ENCODE measurements around the gene RFX2.

DNA sequence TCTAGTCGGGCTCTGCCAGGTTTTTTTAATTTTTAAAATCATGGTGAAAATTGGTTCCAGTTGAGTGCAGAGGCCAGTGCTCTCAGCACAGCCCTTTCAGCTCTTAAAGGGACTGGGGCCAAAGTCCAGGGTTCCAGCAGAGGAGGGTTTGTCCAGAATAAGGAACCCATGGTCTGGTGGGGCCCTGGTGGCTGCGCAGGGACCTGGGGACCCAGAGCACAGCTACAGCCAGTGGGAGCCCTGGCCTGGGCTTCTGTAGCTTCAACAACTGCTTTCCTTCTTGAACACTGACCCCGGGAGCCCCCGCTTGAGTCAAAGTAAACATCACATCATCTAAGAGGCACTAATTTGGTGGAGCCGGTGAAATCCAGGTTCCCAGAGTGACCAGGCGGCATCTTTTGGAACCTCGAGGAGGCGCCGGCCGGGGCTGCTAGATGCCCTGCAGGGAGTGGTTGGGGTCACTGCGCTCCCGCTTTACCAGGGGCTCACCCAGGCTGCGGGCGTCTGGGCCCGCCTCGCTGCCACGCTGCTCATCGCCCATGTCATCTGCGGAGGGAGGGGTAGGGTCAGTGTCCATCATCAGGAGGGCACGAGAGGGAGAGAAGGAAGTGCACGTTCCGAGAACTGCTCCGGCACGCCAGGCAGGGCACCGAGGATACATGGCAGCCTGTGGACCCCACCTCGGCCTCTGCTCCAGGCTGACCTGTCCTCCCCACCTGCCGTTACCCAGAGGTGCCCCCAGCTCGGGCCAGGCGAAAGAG, 115.7 kb downstream of the RFX2 start:
- TF ChIP-seq GATA2 (IDR thresholded peaks at IDR 0.05; ENCODE audit: low read depth, low read length) (no peak), GATA3 (IDR thresholded peaks at IDR 0.05; ENCODE audit: low read depth, low read length) (no peak)
